SK-N-SH treated with all-trans-retinoic acid at 6 μM for 48 hours (cell line): ENCODE measurements around the gene PKDCC.
A peak's percentile ranks its signal among the peaks of the same experiment; 100 is the strongest.

ENCODE experiments used
- ARNTL ChIP-seq: fragments of 450-650 bp; formaldehyde crosslinking; IDR thresholded peaks from 2 replicates; pipeline ENCODE4 v1.5.0; 2020; ENCODE audit warnings: low read depth, mild to moderate bottlenecking, moderate library complexity, borderline replicate concordance
- PPARA ChIP-seq: fragments of 250-450 bp; sonication (Bioruptor Pico); IDR thresholded peaks from 2 replicates; pipeline ENCODE4 v1.5.0; 2020; ENCODE audit warnings: mild to moderate bottlenecking, borderline replicate concordance
- RARB ChIP-seq: fragments of 250-450 bp; sonication (Bioruptor Pico); IDR thresholded peaks from 2 replicates; pipeline ENCODE4 v1.8.0; 2021; ENCODE audit warnings: mild to moderate bottlenecking, moderate library complexity
- ZC3H10 ChIP-seq: fragments of 250-450 bp; sonication (Bioruptor Pico); IDR thresholded peaks from 2 replicates; pipeline ENCODE4 v1.5.1; 2021; ENCODE audit warnings: mild to moderate bottlenecking, moderate library complexity
- ZFP3 ChIP-seq: fragments of 250-450 bp; sonication (Bioruptor Pico); IDR thresholded peaks from 2 replicates; pipeline ENCODE4 v1.5.0; 2020; ENCODE audit warnings: mild to moderate bottlenecking, moderate library complexity
- ZFP30 ChIP-seq: fragments of 450-650 bp; formaldehyde crosslinking; IDR thresholded peaks from 2 replicates; pipeline ENCODE4 v1.5.0; 2022; ENCODE audit warnings: mild to moderate bottlenecking, moderate library complexity
- ZNF70 ChIP-seq: fragments of 450-650 bp; formaldehyde crosslinking; IDR thresholded peaks from 2 replicates; pipeline ENCODE4 v1.5.0; 2020; ENCODE audit warnings: mild to moderate bottlenecking, moderate library complexity

DNA sequence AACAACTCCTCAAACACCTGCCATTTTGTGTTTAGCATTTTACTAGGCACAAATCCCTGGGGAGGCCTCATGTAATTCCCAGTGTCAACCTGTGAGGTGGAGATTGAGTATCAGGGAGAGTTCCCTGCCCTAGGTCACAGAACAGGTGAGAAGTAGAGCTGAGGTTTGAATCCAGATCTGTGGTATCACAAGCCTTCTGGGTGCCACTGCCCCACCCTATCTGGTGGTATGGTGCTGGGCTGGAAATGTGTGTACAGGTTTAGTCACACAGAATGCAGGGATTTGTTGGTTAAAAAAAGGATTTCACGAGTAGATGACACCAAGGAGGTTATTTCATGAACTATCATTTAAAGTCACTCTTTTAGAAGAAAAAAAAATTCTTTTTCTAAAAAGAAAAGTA, 35.7 kb upstream of the PKDCC start:
- TF ChIP-seq ZFP3 (CRISPR knock-in tag) (no peak), ZC3H10 (CRISPR knock-in tag) (no peak), PPARA (CRISPR knock-in tag) (no peak), ZNF70 (CRISPR knock-in tag) (0 out of 2 replicates have a peak, but pooled peaks have one; percentile 27), ARNTL (CRISPR knock-in tag) (no peak), RARB (no peak), ZFP30 (CRISPR knock-in tag) (no peak)
